Activated naive CD8-positive, alpha-beta T cell treated with anti-CD3 and anti-CD28 coated beads for 36 hours (primary cell): Measurements from ENCODE around the gene AAMP. TPM values are rescaled to one million over a fixed set of nuclear protein-coding genes. Genes with fewer than 3 reads are reported as not detected.

Source experiments
- DNase-seq: peaks from one replicate; pipeline ENCODE4 v3.0.0; 2021
- H3K27ac Mint-ChIP-seq: one replicate; pipeline ENCODE4 v1.8.0; 2022; ENCODE audit warnings: mild to moderate bottlenecking, moderate library complexity, mixed read lengths
- H3K27me3 Mint-ChIP-seq: one replicate; pipeline ENCODE4 v1.8.0; 2022; ENCODE audit warnings: mild to moderate bottlenecking, mixed read lengths
- H3K36me3 Mint-ChIP-seq: one replicate; pipeline ENCODE4 v1.8.0; 2021; ENCODE audit warnings: mild to moderate bottlenecking, mixed read lengths
- H3K4me1 Mint-ChIP-seq: one replicate; pipeline ENCODE4 v1.8.0; 2021; ENCODE audit warnings: mixed read lengths
- H3K4me3 Mint-ChIP-seq: one replicate; pipeline ENCODE4 v1.8.0; 2022; ENCODE audit warnings: mild to moderate bottlenecking, moderate library complexity, mixed read lengths
- H3K9me3 Mint-ChIP-seq: one replicate; pipeline ENCODE4 v1.8.0; 2022; ENCODE audit warnings: mixed read lengths
- total RNA-seq, 2 experiments: library from RNA; stranded (reverse); gene quantifications; one replicate each; pipeline ENCODE4 v1.2.3, GENCODE V29; 2021

Gene AAMP
- total RNA-seq, 2 experiments from 2014 or later = 94.6 to 97.7 TPM

DNA sequence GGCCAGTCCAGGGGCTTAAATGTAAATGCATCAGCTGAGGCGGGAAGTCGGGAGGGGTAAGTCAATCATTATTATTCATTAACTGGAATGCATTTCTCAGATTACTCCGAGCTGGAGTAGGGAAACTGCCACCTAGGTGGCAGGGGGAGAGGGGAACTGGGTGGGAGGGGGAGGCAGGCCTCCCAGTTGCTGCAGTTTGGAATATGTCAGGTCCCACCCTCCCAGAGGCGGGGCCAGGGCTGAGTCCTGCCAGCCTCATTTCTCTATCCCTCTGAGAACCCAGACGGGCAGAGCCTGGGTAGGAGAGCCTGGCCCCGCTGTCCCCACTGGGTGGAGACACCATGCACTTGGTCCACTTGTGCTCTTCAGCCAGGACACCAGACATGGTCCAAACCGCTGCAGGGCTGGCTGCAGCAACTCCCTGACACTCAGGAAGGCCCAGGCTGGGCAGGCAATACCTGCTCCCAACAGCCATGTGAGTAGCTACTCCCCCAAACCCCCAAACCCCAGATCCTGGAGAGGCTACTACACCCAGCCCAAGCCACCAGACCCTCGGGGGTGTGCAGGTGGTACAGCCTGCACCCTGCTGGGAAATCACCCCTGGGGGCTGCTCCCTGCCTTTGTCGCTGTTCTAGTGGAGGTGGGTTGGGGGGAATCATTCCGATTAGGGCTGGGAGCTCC lies 9.1 kb downstream of the AAMP start, which contains the start of gene GPBAR1:
Gene GPBAR1, plus strand, starts transcription at position 274 of the 681 bp plus-strand sequence. CDS start 1,710 bp downstream, outside the sequence.
- H3K4me3 Mint-ChIP-seq = no peak within 1 kb of the TSS
- DNase-seq = no peak
- H3K4me1 Mint-ChIP-seq = peaks cover 26% of the 10 kb centered on the region
- H3K27ac Mint-ChIP-seq = peak within 1 kb of the TSS; percentile 13
- no peaks in the 10 kb centered on the region for H3K27me3 Mint-ChIP-seq
- peaks cover 8% of the 10 kb centered on the region for H3K36me3 Mint-ChIP-seq
- H3K9me3 Mint-ChIP-seq = no peaks in the 10 kb centered on the region

GRCh38 chr2:218260166-218260565 lies 9.8 kb downstream of the AAMP start:
- peaks cover 11% of the 10 kb centered on the region for H3K36me3 Mint-ChIP-seq
- H3K9me3 Mint-ChIP-seq = no peaks in the 10 kb centered on the region
- H3K4me3 Mint-ChIP-seq = no peak overlapping the region
- H3K4me1 Mint-ChIP-seq = peaks cover 29% of the 10 kb centered on the region
- no peaks in the 10 kb centered on the region for H3K27me3 Mint-ChIP-seq
- no peak for DNase-seq
- no peak overlapping the region for H3K27ac Mint-ChIP-seq

DNA sequence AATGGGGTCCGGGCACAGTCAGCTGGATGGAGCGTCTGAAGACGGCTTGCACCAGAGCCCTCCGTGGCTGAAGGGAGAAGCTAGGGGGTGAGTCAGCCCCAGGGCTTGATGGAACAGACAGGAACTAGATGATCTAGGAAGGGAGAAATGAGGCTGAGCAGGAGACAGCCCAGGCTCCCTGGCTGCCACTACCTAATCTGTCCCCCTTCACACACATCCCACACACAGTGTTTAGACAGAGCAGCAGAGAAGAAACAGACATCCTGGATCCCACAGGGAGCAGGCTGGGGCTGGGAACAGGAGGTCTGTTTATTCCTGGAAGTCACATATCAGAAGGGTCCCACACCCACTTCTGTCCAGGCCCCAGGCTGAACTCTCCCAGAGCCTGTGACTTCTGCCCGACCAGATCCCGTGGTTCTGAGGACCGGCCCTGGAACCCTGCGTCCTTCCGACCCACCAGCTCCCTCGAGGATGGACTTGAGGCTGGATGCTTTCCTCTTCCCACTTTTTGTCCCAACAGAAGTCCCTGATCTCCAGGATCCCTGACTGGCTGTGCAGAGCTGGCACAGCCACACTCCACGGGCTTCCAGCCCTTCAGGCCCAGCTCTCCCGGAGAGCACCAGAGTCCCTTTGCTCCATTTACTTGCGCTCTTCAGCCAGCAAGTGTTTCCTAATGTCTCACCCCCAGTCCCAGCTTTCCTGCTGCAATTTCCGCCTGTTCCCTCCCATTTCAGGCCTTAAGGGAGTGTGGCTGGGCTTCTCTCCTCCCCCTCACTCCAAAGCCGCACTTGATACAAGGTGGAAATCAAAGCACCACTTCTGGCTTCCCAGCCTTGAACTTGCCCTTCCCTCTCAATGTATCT lies 10.6 kb downstream of the AAMP start:
- H3K27ac Mint-ChIP-seq = peak overlapping the region; percentile 54
- H3K4me3 Mint-ChIP-seq = no peak overlapping the region
- H3K4me1 Mint-ChIP-seq = peaks cover 36% of the 10 kb centered on the region
- H3K36me3 Mint-ChIP-seq = peaks cover 15% of the 10 kb centered on the region
- no peaks in the 10 kb centered on the region for H3K27me3 Mint-ChIP-seq
- no peak for DNase-seq
- H3K9me3 Mint-ChIP-seq = no peaks in the 10 kb centered on the region

DNA sequence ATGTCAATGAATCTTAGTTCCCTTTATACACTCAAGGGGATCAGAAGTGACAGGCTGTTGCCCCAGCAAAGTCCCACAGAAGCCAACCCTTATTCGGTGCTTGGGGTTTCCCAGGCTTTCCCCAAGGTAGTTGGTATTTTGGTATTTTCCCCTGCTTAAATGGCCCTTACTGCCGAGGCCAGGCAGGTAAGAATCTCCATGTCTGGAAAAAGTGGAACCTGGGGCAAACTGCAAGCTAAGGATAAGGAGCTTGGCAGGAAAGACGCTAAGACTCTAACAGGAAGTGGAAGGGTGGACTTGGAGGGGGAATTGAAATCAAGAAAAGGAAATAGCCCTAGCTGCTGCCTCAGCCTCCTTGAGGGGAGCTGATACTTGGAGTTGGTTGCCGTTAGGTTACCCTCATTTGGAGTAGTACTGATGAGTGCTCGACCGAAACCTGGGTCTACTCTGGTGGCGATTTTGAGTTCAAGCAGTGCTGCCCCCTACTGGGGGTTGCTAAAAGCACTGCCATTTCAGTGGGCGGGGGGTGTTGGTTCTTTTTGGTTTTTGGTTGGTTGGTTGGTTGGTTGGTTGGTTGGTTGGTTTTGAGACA lies 12.5 kb downstream of the AAMP start:
- no peak overlapping the region for H3K4me3 Mint-ChIP-seq
- peaks cover 20% of the 10 kb centered on the region for H3K36me3 Mint-ChIP-seq
- DNase-seq = peak; percentile 70
- H3K27me3 Mint-ChIP-seq = no peaks in the 10 kb centered on the region
- H3K9me3 Mint-ChIP-seq = no peaks in the 10 kb centered on the region
- peak overlapping the region; percentile 82 for H3K27ac Mint-ChIP-seq
- peaks cover 33% of the 10 kb centered on the region for H3K4me1 Mint-ChIP-seq

- H3K27me3 Mint-ChIP-seq = no peaks in the 10 kb centered on the region
- no peak overlapping the region for H3K4me3 Mint-ChIP-seq
- peaks cover 33% of the 10 kb centered on the region for H3K4me1 Mint-ChIP-seq
- no peaks in the 10 kb centered on the region for H3K9me3 Mint-ChIP-seq
- H3K27ac Mint-ChIP-seq = peak overlapping the region; percentile 82
- H3K36me3 Mint-ChIP-seq = peaks cover 20% of the 10 kb centered on the region
- DNase-seq = no peak
Measured at GRCh38 chr2:218256612-218257350, 13.2 kb downstream of the AAMP start.

- Mint-ChIP-seq H3K36me3 (peaks cover 27% of the 10 kb centered on the region), H3K27ac (peak overlapping the region; percentile 60), H3K4me3 (no peak overlapping the region), H3K27me3 (no peaks in the 10 kb centered on the region), H3K4me1 (peaks cover 35% of the 10 kb centered on the region), H3K9me3 (no peaks in the 10 kb centered on the region)
- DNase-seq = no peak
Measured at GRCh38 chr2:218255446-218255845, 14.5 kb downstream of the AAMP start.

GRCh38 chr2:218253232-218253625 lies 16.7 kb downstream of the AAMP start:
- H3K36me3 Mint-ChIP-seq = peaks cover 39% of the 10 kb centered on the region
- H3K4me1 Mint-ChIP-seq = peaks cover 39% of the 10 kb centered on the region
- no peak for DNase-seq
- no peaks in the 10 kb centered on the region for H3K27me3 Mint-ChIP-seq
- H3K4me3 Mint-ChIP-seq = no peak overlapping the region
- no peaks in the 10 kb centered on the region for H3K9me3 Mint-ChIP-seq
- H3K27ac Mint-ChIP-seq = peak overlapping the region; percentile 51

DNA sequence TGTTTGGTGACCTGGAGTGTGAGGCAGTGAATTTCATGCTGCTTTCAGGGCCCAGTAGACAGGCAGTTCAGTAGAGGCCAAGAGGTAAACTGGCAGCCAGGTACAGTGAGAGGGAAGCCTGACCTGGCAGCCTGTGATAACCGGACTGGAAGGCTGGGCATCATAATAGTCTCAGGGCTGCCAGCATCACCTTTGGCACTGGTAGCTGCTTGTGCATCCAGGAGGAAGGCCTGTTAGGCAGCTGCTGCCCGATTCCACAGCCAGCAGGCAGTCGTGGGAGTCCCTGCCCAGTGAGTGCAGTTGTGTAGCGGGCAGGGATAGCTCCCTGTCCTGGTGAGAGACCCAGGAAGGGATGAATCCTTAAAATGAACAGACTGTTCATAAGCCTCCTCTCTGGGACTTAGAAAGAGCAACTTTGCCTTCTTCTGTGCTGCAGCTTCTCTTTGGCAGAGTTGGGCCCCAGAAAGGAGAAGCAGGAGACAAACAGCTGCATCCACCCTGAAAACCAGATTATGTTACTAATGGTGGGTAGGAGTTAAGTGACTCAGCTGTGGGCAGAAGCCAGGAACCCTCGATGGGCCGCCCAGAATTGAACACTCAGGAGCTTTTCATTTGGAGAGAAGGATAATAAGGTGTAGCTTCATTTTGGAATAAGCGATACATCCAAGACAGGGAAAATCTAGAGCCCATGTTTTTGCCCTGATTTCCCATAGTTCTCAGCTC lies 17.3 kb downstream of the AAMP start:
- peak overlapping the region; percentile 70 for H3K27ac Mint-ChIP-seq
- no peaks in the 10 kb centered on the region for H3K27me3 Mint-ChIP-seq
- no peak for DNase-seq
- peaks cover 37% of the 10 kb centered on the region for H3K4me1 Mint-ChIP-seq
- H3K4me3 Mint-ChIP-seq = no peak overlapping the region
- no peaks in the 10 kb centered on the region for H3K9me3 Mint-ChIP-seq
- peaks cover 39% of the 10 kb centered on the region for H3K36me3 Mint-ChIP-seq

DNA sequence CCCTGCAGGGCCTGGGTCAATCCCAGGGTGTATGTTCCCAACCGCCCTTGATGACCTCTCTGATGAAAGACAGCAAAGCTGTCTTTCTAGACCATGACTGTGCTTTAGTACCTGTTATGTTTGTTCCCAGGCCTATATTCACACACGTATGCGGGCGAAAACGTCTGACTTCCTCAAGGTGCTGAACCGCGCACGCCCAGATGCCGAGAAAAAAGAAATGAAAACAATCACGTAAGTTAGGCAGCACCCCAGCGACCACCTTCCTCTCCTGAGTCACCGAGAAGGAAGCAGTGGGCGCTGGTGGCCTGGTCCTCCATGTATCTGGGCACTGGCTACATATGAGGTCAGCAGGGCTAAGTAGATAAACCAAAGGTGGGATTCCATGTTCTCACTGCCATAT lies 20.2 kb downstream of the AAMP start:
- Mint-ChIP-seq H3K4me3 (no peak overlapping the region), H3K4me1 (peaks cover 29% of the 10 kb centered on the region), H3K27me3 (no peaks in the 10 kb centered on the region), H3K9me3 (no peaks in the 10 kb centered on the region), H3K27ac (peak overlapping the region; percentile 51), H3K36me3 (peaks cover 46% of the 10 kb centered on the region)
- no peak for DNase-seq

DNA sequence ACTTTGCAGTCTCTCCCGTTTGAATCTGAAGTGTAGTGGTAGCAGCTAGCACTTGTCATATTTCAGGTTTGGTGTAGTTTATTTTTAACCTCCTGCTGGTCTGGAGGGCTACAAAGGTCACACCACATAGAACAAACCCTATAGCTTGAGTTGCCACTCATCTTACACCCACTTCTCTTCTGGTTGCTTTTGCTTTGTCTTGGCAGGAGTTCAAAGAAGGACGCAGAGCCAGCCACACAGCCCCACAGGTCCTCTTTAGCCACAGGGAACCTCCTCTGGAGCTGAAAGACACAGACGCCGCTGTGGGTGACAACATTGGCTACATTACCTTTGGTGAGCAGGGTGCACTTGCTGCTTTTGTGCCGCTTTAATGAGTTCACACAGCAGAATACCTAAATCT lies 24.7 kb downstream of the AAMP start:
- Mint-ChIP-seq H3K27ac (peak overlapping the region; percentile 74), H3K36me3 (peaks cover 58% of the 10 kb centered on the region), H3K9me3 (no peaks in the 10 kb centered on the region), H3K4me3 (no peak overlapping the region), H3K27me3 (no peaks in the 10 kb centered on the region), H3K4me1 (peaks cover 37% of the 10 kb centered on the region)
- no peak for DNase-seq

- Mint-ChIP-seq H3K4me1 (peaks cover 34% of the 10 kb centered on the region), H3K36me3 (peaks cover 58% of the 10 kb centered on the region), H3K27me3 (no peaks in the 10 kb centered on the region), H3K27ac (peak overlapping the region; percentile 74), H3K9me3 (no peaks in the 10 kb centered on the region), H3K4me3 (no peak overlapping the region)
- DNase-seq = no peak
Measured at GRCh38 chr2:218244665-218245064, 25.3 kb downstream of the AAMP start.

- Mint-ChIP-seq H3K4me1 (peaks cover 33% of the 10 kb centered on the region), H3K9me3 (no peaks in the 10 kb centered on the region), H3K27ac (peak overlapping the region; percentile 74), H3K4me3 (no peak overlapping the region), H3K27me3 (no peaks in the 10 kb centered on the region), H3K36me3 (peaks cover 57% of the 10 kb centered on the region)
- DNase-seq = no peak
Measured at GRCh38 chr2:218244204-218244603, 25.7 kb downstream of the AAMP start.

GRCh38 chr2:218238887-218239286 lies 31.1 kb downstream of the AAMP start:
- no peaks in the 10 kb centered on the region for H3K27me3 Mint-ChIP-seq
- peaks cover 29% of the 10 kb centered on the region for H3K4me1 Mint-ChIP-seq
- no peak overlapping the region for H3K27ac Mint-ChIP-seq
- no peaks in the 10 kb centered on the region for H3K9me3 Mint-ChIP-seq
- no peak overlapping the region for H3K4me3 Mint-ChIP-seq
- H3K36me3 Mint-ChIP-seq = peaks cover 62% of the 10 kb centered on the region
- no peak for DNase-seq

GRCh38 chr2:218236829-218237228 lies 33.1 kb downstream of the AAMP start:
- H3K27ac Mint-ChIP-seq = no peak overlapping the region
- no peaks in the 10 kb centered on the region for H3K27me3 Mint-ChIP-seq
- no peak overlapping the region for H3K4me3 Mint-ChIP-seq
- H3K36me3 Mint-ChIP-seq = peaks cover 64% of the 10 kb centered on the region
- no peak for DNase-seq
- peaks cover 22% of the 10 kb centered on the region for H3K4me1 Mint-ChIP-seq
- no peaks in the 10 kb centered on the region for H3K9me3 Mint-ChIP-seq
